GM21717 (cell line): ENCODE measurements around the gene ERFE.

Source experiments
- ATAC-seq: cut with Tn5 transposase; IDR thresholded peaks from one replicate; pipeline ENCODE4 v1.9.1; 2021; ENCODE audit warnings: mild to moderate bottlenecking, moderate library complexity; ENCODE audit not compliant: unreplicated experiment

Gene ERFE

GRCh38 chr2:238138331-238139195 is 20.2 kb upstream of the ERFE start, which contains the start of gene KLHL30:
TSS of gene KLHL30 (plus strand) at chr2:238138668. CDS start at chr2:238140755, 2,087 bp downstream.
- no peak for ATAC-seq

- ATAC-seq: no peak
These were observed 19.4 kb upstream of the ERFE start for GRCh38 chr2:238139196-238140039.

GRCh38 chr2:238140040-238140439 is 18.7 kb upstream of the ERFE start:
- ATAC-seq: no peak

GRCh38 chr2:238140721-238141540 is 17.8 kb upstream of the ERFE start:
- ATAC-seq: no peak

- no peak for ATAC-seq
These were observed 17.0 kb upstream of the ERFE start for GRCh38 chr2:238141541-238142318.

GRCh38 chr2:238142382-238143205 is 16.2 kb upstream of the ERFE start:
- no peak for ATAC-seq

GRCh38 chr2:238143239-238143951 is 15.4 kb upstream of the ERFE start:
- ATAC-seq: no peak

GRCh38 chr2:238144262-238144661 is 14.5 kb upstream of the ERFE start:
- ATAC-seq: no peak

GRCh38 chr2:238145046-238145445 is 13.7 kb upstream of the ERFE start:
- no peak for ATAC-seq

- ATAC-seq: no peak
These were observed 12.9 kb upstream of the ERFE start for GRCh38 chr2:238145851-238146250.

GRCh38 chr2:238146884-238147544 is 11.8 kb upstream of the ERFE start:
- ATAC-seq: no peak

- no peak for ATAC-seq
These were observed 9.8 kb upstream of the ERFE start for GRCh38 chr2:238148981-238149380.

GRCh38 chr2:238149841-238150572 is 8.8 kb upstream of the ERFE start:
- no peak for ATAC-seq

GRCh38 chr2:238150686-238151085 is 8.1 kb upstream of the ERFE start:
- ATAC-seq: no peak

GRCh38 chr2:238151205-238151604 is 7.6 kb upstream of the ERFE start:
- ATAC-seq: no peak

- ATAC-seq: no peak
These were observed 7.0 kb upstream of the ERFE start for GRCh38 chr2:238151628-238152235.
